Large intestine (tissue), 3 donors: ENCODE data around the gene DDX3X. TPM values are rescaled to one million over a fixed set of nuclear protein-coding genes. Genes with fewer than 3 reads are reported as not detected.
"Not testable (repeated sequence)": the region's sequence is repeated elsewhere in the genome, so short reads cannot be mapped to it uniquely, and the experiment has no call there.

ENCODE experiments used
- DNase-seq, 2 donors: peaks; one replicate each; pipeline versions ENCODE4 v3.0.0 to v3.0.0-alpha.2; 2013
- H3K27ac ChIP-seq: one replicate; pipeline ENCODE4 v1.5.1; 2013; ENCODE audit warnings: low read length
- H3K27me3 ChIP-seq: 2 replicates; pipeline ENCODE4 v1.6.1; 2013; ENCODE audit warnings: low read length; ENCODE audit not compliant: control insufficient read depth, insufficient read depth
- H3K36me3 ChIP-seq: 2 replicates; pipeline ENCODE4 v1.6.1; 2013; ENCODE audit warnings: low read length; ENCODE audit not compliant: control insufficient read depth, insufficient read depth
- H3K4me1 ChIP-seq: one replicate; pipeline ENCODE4 v1.6.1; 2013; ENCODE audit warnings: low read length; ENCODE audit not compliant: control insufficient read depth, insufficient read depth
- H3K4me3 ChIP-seq: one replicate; pipeline ENCODE4 v1.5.1; 2013; ENCODE audit warnings: low read length
- H3K9me3 ChIP-seq: one replicate; pipeline ENCODE4 v1.6.1; 2013; ENCODE audit warnings: mild to moderate bottlenecking, low read depth, low read length, moderate library complexity; ENCODE audit not compliant: control insufficient read depth
- WGBS: methylation state at CpG from one replicate; pipeline ENCODE4 v1.1.5; 2013; ENCODE audit warnings: low lambda C conversion rate; ENCODE audit not compliant: insufficient coverage; 5-methylcytosine and 5-hydroxymethylcytosine counted together
- polyA plus RNA-seq: library from polyadenylated mRNA; unstranded; fragments of 120-200 nt; gene quantifications from one replicate; pipeline ENCODE4 v1.2.1, GENCODE V29; 2013

DDX3X gene
- polyA plus RNA-seq, 1 donor: 202 TPM

DNA sequence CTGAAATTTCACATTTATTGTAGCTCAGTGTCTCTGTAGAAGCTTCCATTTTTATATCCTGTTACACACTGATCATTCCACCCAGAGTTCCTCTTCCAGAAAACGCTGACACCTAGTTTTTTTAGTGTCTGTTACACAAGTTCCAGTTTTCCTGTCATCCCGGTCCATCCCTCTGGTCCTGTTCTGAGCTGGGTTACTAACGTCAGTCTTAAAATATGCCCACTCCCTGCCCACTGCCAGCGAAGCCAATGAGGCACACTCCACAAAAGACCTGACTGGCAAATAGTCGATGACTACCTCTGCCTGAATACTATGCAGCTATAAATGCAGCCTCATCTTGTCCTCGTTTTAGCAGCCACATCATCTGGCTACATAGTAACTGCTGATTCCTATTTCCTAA is 30.9 kb upstream of the DDX3X start:
- Histone ChIP-seq H3K4me3 (no peak overlapping the region), H3K27ac (no peak overlapping the region), H3K4me1 (no peaks in the 10 kb centered on the region), H3K9me3 (no peaks in the 10 kb centered on the region), H3K36me3 (no peaks in the 10 kb centered on the region), H3K27me3 (no peaks in the 10 kb centered on the region)
- no peak for DNase-seq
- WGBS: no CpG with 5 or more reads among the region's 6 CpGs

DNA sequence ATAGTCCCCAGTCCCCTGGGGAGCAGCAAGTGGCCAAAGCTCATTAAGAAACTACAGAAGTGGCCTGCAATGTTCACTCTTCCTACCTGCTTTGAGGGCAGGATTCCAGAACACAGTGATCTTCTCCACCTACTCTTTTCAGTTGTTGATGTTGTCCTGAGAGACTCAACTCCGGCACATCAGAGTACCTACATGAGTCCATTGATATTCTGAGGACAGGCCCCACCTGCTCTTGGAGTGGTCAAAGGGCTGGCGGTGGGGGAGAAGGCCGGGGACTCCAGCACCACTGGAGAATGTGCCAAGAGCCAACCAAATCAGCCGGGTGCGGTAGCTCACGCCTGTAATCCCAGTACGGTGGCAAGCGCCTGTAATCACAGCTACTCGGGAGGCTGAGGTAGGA is 29.8 kb upstream of the DDX3X start:
- Histone ChIP-seq H3K27me3 (no peaks in the 10 kb centered on the region), H3K9me3 (no peaks in the 10 kb centered on the region), H3K36me3 (no peaks in the 10 kb centered on the region), H3K4me1 (no peaks in the 10 kb centered on the region), H3K27ac (no peak overlapping the region), H3K4me3 (no peak overlapping the region)
- WGBS: no CpG with 5 or more reads among the region's 9 CpGs
- DNase-seq: no peak

DNA sequence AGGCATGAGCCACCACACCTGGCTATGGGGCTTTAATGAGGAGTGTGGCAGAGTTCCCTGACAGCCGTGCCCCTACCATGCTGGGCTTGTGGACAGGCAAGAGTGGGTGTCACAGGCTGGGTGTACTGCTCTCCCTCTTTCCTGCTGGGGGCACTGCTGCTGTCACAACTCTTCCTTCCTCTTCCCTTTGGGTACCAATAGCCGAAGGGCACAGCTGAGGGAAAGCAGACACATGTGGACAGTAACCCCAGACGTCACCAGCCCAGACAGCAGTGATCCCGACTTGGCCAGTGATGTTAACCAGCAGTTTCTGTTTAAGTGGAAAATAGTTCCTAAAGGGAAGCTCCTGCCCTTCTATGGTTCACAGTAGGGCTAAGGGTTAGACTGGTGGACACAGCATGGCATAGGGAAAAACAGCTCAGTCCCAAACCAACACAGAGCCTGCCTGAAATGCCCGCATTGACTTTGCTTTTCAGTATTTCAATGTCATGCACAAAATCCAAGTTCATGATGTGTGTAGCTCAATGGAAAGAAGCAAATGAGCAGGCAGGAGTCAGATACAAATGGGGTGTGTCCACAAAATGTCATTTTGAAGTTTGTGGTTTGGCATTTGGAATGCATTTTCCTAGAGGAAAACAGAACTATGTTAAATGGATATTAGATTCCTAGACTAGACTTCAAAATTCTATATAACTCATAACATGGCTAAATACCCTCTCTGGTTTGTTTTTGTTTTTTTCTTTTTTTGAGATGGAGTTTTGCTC is 24.9 kb upstream of the DDX3X start:
- no CpG with 5 or more reads among the region's 5 CpGs for WGBS

DNA sequence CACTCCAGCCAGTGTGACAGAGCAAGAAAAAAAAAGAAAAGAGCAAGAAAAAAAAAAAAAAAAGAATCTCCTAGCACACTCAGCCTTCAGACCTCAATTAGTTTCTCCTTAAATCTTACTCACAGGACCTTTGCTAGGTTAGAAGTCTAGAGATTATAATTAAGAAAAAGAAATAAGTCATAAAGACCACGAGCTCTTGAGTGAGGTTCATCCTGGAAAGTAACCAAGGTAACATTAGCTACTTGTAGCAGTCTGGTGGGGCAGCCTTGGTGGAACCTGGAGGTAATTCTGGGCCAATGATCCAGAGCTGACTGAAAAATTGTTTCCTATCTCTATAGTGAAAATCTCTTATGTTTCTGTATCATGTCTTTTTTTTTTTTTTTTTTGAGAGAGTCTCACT is 21.2 kb upstream of the DDX3X start:
- Histone ChIP-seq H3K27ac (no peak overlapping the region), H3K4me3 (no peak overlapping the region), H3K4me1 (no peaks in the 10 kb centered on the region), H3K9me3 (no peaks in the 10 kb centered on the region), H3K27me3 (no peaks in the 10 kb centered on the region), H3K36me3 (no peaks in the 10 kb centered on the region)
- no CpG with 5 or more reads among the region's 1 CpG for WGBS
- DNase-seq: no peak

More for the DNA sequence above, 24.9 kb upstream of the DDX3X start:
- no peak overlapping the region for H3K27ac ChIP-seq
- H3K36me3 ChIP-seq: no peaks in the 10 kb centered on the region
- H3K9me3 ChIP-seq: no peaks in the 10 kb centered on the region
- DNase-seq: no peak
- H3K4me1 ChIP-seq: no peaks in the 10 kb centered on the region
- no peaks in the 10 kb centered on the region for H3K27me3 ChIP-seq
- no peak overlapping the region for H3K4me3 ChIP-seq

DNA sequence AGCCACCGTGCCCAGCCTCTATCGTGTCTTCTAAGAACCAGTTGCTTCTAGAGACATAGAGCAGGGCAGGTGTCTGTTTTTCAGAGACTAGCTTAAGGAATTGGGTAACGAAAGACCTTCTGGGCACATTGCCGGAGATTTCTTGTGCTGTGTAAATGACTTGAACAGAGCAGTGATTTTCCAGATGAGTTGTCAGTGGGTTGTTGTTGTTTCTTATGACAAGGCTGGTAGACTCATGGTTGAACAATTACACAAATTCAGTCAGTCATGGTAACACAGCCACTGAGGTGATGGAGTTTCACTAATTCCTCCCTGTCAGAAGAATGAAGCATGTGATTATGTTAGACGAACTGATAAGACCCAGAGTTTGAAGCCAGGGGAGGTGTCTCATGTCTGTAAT is 20.5 kb upstream of the DDX3X start:
- no peak for DNase-seq
- Histone ChIP-seq H3K27ac (no peak overlapping the region), H3K4me1 (no peaks in the 10 kb centered on the region), H3K36me3 (no peaks in the 10 kb centered on the region), H3K27me3 (no peaks in the 10 kb centered on the region), H3K9me3 (no peaks in the 10 kb centered on the region), H3K4me3 (no peak overlapping the region)
- no CpG with 5 or more reads among the region's 5 CpGs for WGBS

DNA sequence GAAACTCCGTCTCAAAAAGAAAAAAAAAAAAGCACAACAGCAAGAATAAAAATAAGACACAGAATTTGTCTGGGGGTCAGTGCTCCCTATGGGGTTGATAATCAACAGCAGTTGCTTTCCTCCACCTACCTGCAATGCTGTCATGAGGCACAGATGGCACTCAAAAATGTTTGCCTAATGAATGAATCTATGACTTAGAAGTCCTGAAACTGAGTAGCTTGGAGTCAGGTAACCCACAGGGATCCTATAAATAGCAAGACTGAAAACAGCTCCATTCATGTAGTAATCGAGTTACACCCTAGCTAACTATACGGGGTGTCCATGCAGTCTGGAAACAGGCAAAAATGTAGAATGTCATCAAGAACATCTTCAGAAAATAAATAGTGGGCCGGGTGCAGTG is 19.8 kb upstream of the DDX3X start:
- DNase-seq: no peak
- no CpG with 5 or more reads among the region's 4 CpGs for WGBS

DNA sequence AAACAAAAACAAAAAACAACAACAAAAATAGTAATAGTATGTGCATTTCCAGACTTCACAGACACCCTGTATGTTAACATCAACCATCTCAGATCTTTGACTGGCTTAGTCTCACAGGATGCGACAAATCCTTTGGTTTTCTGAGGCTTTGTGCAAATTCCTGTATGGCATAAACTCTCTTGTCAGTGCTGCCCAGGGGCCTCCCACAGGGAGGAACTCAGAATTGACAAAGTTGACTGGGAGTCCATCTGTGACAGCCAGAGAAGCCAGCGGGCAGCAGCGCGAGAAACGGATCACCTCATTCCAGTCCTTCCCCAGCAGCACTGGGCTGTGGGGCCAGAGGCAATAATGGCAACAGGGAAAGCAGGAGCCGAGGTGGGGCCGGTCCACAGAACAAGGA is 19.1 kb upstream of the DDX3X start:
- DNase-seq: no peak
- Histone ChIP-seq H3K27ac (no peak overlapping the region), H3K4me3 (no peak overlapping the region), H3K27me3 (no peaks in the 10 kb centered on the region), H3K9me3 (no peaks in the 10 kb centered on the region), H3K4me1 (no peaks in the 10 kb centered on the region), H3K36me3 (no peaks in the 10 kb centered on the region)
- WGBS: no CpG with 5 or more reads among the region's 7 CpGs

More for the DNA sequence above, 19.8 kb upstream of the DDX3X start:
- H3K27ac ChIP-seq: no peak overlapping the region
- no peaks in the 10 kb centered on the region for H3K4me1 ChIP-seq
- no peaks in the 10 kb centered on the region for H3K9me3 ChIP-seq
- no peaks in the 10 kb centered on the region for H3K36me3 ChIP-seq
- no peaks in the 10 kb centered on the region for H3K27me3 ChIP-seq
- no peak overlapping the region for H3K4me3 ChIP-seq

DNA sequence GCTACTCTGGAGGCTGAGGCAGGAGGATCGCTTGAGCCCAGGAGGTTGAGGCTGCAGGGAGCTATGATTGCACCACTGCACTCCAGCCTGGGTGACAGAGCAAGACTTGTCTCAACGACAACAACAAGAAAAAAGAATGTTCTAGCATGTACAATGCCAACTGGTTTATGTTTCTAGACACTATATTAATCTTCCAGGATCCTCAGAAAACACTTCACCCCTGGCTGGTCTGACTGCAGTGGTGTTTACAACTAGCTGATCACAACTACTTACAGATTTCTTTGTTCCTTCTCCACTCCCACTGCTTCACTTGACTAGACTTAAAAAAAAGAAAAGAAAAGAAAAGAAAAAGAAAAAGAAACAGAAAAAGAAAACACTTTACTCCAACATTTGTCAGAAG is 17.7 kb upstream of the DDX3X start:
- not testable (repeated sequence) for H3K27me3 ChIP-seq, H3K9me3 ChIP-seq, H3K36me3 ChIP-seq, H3K27ac ChIP-seq, H3K4me3 ChIP-seq, DNase-seq, H3K4me1 ChIP-seq
- no CpG with 5 or more reads among the region's 2 CpGs for WGBS

DNA sequence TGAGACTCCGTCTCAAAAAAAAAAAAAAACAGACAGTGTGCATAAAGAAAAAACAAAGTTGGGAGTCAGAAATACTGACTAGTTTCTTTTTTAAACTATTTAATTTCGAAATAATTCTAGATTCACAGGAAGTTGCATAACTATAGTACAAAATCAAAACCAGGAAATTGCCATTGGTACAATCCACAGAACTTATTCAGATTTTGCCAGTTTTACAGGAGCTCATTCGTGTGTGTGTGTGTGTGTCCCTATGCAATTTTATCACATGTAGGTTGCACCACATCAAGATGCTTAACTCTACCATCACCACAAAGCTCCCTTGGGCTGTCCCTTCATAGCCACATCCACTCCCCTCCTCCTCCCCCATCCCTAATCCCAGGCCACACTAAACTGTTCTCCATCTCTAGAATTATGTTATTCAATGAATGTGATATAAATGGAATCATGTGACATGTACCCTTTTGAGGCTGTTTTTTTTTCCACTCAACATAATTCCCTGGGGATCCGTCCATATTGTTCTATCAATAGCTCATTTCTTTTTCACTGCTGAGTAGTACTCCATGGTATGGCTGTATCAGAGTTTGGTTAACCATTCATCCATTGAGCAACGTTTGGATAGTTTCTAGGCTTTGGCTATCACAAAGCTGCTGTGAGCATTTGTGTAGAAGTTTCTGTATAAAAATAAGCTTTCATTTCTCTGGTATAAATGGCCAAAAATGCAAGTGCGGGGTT is 16.3 kb upstream of the DDX3X start:
- Histone ChIP-seq H3K9me3 (no peaks in the 10 kb centered on the region), H3K27ac (no peak overlapping the region), H3K4me1 (no peaks in the 10 kb centered on the region), H3K36me3 (no peaks in the 10 kb centered on the region), H3K4me3 (no peak overlapping the region), H3K27me3 (no peaks in the 10 kb centered on the region)
- WGBS: no CpG with 5 or more reads among the region's 6 CpGs
- DNase-seq: no peak

DNA sequence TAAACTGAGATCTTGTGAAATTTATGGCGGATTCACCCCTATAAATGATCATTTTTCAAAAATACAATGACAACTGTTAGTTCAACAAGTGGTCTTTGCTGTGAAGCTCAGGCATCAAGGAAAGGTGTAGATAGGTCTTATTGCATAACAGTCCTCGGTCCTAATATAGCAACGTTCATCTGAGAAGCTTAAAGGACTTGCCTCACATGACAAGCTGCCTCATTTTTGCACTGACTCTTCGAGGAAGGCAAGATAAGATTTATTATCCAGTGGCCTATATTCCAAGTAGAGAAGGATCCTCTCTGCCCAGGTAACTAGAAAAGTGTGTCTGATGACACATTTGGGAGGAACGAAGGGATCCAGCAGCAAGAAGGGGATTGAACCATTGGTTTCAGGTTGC is 13.6 kb upstream of the DDX3X start:
- peak in 1 of 2 donors; percentile 53 for DNase-seq
- Histone ChIP-seq H3K27ac (peak overlapping the region; percentile 16), H3K4me3 (no peak overlapping the region), H3K4me1 (no peaks in the 10 kb centered on the region), H3K36me3 (no peaks in the 10 kb centered on the region), H3K9me3 (no peaks in the 10 kb centered on the region), H3K27me3 (no peaks in the 10 kb centered on the region)
- no CpG with 5 or more reads among the region's 5 CpGs for WGBS
